Right lung (tissue), 10 donors: ENCODE data around the gene RPAP3. TPM values are rescaled to one million over a fixed set of nuclear protein-coding genes. Genes with fewer than 3 reads are reported as not detected.

ENCODE experiments used
- DNase-seq, 2 donors: peaks; one replicate each; pipeline ENCODE4 v3.0.0-alpha.2; 2013
- long read RNA-seq, 8 donors: transcript quantifications; one replicate each; lab custom pipeline, GENCODE V29; 2026
- polyA plus RNA-seq, 5 donors: library from polyadenylated mRNA; unstranded; fragments of 120-200 nt; gene quantifications; one replicate each; pipeline versions ENCODE4 v1.2.1 to v1.2.3, GENCODE V29; 2013; ENCODE audit warnings: inconsistent platforms in 1 of 5, low replicate concordance in 1 of 5; ENCODE audit not compliant: insufficient read length in 5 of 5, insufficient read depth in 1 of 5

Gene RPAP3, protein sequence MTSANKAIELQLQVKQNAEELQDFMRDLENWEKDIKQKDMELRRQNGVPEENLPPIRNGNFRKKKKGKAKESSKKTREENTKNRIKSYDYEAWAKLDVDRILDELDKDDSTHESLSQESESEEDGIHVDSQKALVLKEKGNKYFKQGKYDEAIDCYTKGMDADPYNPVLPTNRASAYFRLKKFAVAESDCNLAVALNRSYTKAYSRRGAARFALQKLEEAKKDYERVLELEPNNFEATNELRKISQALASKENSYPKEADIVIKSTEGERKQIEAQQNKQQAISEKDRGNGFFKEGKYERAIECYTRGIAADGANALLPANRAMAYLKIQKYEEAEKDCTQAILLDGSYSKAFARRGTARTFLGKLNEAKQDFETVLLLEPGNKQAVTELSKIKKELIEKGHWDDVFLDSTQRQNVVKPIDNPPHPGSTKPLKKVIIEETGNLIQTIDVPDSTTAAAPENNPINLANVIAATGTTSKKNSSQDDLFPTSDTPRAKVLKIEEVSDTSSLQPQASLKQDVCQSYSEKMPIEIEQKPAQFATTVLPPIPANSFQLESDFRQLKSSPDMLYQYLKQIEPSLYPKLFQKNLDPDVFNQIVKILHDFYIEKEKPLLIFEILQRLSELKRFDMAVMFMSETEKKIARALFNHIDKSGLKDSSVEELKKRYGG
- polyA plus RNA-seq = 10 to 100 TPM; 27.3 to 42.0 (median 37.0) TPM
- long read RNA-seq, donor 1, full-length matches to known transcripts = 9 of 9 reads
- long read RNA-seq, donor 1, partial matches to known transcripts = 0 of 9 reads
- long read RNA-seq, donor 1, other reads (novel, unspliced or antisense) = 0 of 9 reads
- long read RNA-seq, donor 2, full-length matches to known transcripts = 4 of 4 reads
- long read RNA-seq, donor 2, partial matches to known transcripts = 0 of 4 reads
- long read RNA-seq, donor 2, other reads (novel, unspliced or antisense) = 0 of 4 reads
- long read RNA-seq, donor 3, full-length matches to known transcripts = 6 of 6 reads
- long read RNA-seq, donor 3, partial matches to known transcripts = 0 of 6 reads
- long read RNA-seq, donor 3, other reads (novel, unspliced or antisense) = 0 of 6 reads
- long read RNA-seq, donor 4, full-length matches to known transcripts = 2 of 2 reads
- long read RNA-seq, donor 4, partial matches to known transcripts = 0 of 2 reads
- long read RNA-seq, donor 4, other reads (novel, unspliced or antisense) = 0 of 2 reads
- long read RNA-seq, donor 5, full-length matches to known transcripts = 7 of 7 reads
- long read RNA-seq, donor 5, partial matches to known transcripts = 0 of 7 reads
- long read RNA-seq, donor 5, other reads (novel, unspliced or antisense) = 0 of 7 reads
- long read RNA-seq, donor 6, full-length matches to known transcripts = 8 of 8 reads
- long read RNA-seq, donor 6, partial matches to known transcripts = 0 of 8 reads
- long read RNA-seq, donor 6, other reads (novel, unspliced or antisense) = 0 of 8 reads
- long read RNA-seq, donor 7, full-length matches to known transcripts = 6 of 6 reads
- long read RNA-seq, donor 7, partial matches to known transcripts = 0 of 6 reads
- long read RNA-seq, donor 7, other reads (novel, unspliced or antisense) = 0 of 6 reads
- long read RNA-seq, donor 8, partial matches to known transcripts = 0 of 2 reads
- long read RNA-seq, donor 8, other reads (novel, unspliced or antisense) = 0 of 2 reads

DNA sequence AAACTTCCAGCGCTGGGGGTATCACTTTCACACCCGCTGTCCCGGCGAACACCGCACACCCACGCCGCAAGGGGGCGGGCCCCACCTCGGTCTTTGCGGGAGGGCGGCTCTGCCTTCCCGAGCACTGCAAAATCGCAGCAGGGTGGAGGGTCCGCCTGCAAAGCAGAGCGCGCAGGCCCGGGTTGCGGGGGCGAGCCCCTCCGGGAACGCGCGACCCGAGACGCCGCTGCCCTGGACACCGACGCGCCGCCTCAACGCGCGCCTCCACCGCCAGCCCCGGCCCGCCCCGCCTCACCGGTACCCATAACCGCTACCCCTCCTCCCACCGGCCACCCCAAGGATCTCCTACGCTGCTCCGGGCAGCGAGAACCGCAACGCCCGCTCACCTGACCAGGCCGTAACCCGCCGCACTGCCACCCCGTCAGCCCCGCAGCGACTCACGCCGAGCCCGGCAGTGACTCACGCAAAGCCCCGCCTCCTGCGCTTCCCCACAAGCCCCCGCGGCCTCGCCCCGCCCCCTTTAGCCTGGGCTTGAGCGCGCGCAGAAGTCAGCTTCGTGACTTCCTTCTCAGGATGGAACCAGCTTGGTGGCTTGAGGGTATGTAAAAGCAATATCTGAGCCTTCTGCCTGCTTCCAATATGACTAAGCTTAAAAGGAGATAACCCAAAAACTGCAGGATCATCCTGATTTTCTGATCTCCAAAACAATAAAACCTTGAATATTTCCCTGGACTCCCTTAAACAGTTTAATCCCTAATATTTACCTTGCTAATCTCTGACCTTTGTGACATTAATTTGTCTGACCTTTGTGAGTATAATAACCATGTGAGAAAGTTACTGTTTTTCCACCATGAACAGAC lies at the start of gene RPAP3:
Gene RPAP3, minus strand, starts transcription at position 465 of the 860 bp plus-strand sequence. CDS start 3,190 bp downstream, outside the sequence.
- peak; percentile 94 to 95 for DNase-seq

DNA sequence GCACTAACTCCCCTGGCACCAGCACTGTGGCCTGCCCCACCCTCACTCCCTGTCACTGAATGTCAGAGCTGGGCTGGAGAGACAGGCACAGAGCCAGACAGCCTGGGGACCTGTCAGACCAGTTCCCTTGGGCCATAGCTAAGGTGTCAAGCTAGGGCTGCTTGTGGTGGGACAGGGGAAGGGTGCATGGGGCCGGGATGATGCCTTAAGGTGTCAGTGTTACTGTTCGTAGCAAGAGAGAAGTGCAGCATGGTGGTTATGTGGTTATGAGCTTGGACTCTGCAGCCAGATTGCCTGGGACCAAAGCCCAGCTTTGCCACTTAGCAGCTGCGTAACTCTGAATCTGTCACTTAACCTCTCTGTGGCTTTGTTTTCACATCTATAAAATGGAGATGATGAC lies 49.1 kb upstream of the RPAP3 start:
- peak in 1 of 2 donors; percentile 45 for DNase-seq

DNA sequence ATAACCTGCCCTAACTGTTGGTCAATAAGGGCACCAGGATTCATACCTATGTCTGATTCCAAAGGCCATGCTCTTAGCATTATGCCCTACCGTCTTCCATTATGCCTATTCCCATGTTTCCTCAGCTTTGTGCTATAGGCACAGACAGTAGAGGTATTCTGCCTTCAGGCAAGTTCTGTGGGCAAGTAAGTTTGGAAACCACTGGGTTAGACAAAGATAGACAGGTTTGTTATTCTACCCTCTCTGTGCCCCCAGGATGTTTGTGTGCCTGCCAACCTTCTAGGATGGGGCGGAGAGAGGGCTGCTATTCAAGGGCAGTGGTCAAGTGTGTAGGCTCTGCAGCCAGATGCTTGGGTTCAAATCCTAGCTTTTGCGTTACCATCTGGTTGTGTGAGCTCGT lies 48.3 kb upstream of the RPAP3 start:
- DNase-seq = no peak

DNA sequence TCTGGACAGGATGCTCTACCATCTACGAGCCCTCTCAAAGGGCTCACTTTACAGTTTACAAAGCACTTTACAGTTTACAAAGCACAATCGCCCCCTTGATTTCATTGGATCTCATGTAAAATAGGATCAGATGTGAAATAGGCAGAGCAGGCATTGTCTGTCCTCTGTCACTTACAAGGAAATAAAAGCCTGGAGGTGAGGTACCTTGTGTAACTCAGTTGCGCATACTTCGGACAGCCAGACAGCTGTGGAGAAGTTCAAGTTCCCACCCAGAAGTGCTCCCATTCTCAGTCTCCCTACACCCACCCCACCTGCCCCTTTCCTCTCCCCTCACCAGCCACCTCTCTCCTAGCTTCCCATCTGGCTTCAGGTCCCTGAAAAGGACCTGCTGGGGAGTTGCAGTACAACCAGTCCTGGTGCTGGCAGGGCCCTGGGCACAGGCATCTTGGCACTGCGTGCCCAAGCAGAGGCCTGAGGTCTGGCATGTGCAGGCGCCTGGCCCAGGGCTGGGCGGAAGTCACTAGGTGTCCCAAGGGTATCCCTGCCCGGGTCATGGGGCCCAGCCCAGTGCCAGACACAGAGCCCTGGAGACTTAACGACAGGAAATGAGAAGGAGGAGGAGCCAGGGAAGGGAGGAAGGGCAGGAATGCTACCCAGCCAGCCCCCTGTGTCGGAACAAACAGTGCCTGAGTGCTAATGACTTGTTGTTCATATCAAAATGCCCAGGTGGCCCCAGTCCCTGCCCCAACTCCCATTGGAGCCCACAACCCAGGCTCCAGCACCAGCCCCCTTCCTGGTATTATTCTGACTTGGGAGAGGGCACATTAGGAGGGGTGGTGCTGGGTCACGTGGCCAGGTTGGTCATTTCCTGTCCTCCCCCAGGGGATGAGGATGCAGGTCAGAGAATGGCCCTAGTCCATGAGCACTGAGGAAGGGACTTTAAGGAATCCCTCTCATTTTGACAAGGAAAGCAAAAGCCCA lies 47.5 kb upstream of the RPAP3 start:
- peak in 1 of 2 donors; percentile 35 for DNase-seq

DNA sequence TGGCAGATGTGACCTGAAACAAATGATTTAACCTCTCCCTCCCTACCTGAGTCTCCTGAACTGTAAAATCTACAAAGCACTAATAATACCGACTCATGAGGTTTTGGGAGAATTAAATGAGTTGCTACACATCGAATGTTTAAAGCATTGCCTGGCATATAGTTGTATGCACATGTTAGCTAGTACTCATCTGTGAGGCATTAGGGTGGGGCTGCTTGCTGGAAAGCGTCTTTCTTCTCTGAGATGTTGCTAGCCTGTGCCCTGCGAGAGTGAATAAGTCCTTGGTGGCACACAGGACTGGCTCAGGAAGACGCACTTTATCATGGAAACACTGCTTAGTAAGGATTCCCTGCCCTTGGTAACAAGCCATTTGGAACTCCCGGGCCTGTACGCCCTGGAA lies 46.7 kb upstream of the RPAP3 start:
- DNase-seq = no peak

DNA sequence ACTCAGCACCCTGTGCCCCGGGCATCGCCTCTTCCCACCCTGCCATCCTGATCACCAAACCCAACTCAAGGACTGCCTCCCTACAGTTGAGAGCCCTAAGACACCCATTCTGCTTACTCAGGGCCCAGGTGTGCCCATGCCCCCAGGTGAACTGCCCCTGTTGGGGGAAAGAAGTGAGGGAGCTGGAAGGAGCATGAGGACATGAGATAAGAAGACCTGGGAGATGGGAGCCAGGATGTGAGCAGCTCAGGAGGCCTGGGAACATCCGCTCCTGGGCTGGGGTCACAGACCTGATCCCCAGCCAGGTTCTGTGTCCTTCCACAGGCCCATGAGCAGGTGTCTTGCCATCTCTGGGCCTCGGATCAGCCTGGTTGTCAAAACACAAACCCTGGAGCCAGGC lies 46.3 kb upstream of the RPAP3 start:
- no peak for DNase-seq

DNA sequence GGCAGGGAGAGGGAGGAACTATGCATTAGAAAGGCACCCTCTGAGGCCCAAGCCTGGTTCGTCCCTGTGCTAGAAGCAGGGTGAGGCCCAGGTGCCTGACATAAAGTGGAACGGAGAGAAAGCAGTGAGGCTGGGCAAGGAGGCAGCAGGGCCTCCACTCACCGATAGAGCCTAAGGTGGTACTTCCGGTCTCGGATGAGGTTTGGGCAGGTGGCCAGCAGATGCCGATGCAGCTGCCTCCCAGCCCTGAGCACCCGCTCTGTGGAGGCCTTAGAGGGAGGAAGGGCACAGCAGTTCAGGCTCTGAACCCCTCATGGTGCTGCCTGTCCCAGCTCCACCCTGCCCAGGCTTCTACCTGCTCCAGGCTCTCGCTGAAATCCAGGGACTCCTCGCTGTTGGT lies 45.7 kb upstream of the RPAP3 start:
- no peak for DNase-seq

DNA sequence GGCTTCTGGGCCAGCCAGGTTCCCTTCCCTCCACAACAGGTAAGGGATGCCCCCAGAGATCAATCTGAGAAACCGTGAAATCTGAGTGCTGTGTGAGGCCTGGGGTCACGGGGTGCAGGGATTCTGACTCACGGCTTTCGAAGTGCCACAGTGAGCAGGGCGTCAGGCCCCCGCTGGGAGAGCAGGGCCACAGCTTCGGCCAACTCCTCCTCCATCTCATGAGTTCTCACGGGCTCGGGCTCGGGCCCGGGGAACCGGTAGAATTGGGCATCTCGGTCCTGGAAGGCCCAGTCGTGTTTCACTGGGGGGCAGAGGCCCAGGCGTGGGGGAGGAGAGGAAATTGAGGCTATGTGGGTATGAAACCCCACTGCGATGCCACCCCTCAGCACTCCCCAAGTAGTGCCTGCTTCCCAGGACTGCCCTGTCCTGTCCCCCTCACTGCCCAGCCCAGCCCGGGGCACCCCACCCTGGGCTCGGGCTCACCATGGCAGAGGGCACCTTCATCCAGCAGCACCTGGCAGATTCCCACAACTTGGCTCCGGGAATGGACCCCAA lies 45.2 kb upstream of the RPAP3 start:
- DNase-seq = no peak

DNA sequence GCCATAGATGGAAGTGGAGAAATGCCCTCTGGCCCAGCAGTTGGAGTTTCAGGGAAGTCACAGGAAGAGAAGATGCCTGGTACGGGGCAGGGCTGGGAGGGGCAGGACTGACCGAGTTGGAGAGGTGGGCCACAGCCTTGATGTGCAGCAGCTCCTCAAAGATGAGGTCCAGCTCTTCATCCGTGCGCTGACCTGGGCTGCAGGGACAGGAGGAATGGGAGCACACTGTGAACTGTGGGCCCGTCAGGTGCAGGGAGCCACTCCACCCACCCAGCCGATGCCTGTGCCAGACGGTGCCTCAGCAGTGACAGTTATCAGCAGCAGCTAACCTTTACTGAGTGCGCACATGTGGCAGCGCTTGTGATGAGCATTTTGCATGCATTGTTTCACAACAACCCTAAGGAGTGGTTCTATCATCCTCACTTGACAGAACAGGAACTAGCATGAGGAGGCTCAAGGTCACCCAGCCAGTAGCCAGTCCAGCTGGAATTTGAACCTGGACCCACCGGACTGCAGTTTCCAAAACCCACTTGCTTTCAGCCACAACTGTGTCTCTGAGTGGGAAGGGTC lies 44.5 kb upstream of the RPAP3 start:
- no peak for DNase-seq

DNA sequence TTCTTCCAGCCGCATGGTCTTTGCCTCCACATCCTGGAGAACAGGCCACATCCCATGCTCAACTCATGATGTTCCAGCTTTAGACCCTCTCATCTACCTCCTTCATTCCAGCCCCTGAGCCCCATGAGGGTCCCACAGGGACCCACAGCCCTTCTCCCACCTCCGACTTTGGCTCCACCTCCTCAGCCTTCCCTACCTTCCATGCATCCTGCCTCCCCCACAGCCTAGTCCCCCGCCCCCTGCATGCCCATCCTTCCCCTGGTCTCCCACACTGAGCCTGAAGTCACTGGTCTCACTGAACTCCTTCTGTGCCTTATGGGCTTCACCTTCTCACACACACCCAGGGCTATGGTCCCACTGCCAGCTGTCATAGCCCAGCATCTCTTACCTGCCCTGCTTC lies 43.1 kb upstream of the RPAP3 start:
- no peak for DNase-seq

DNA sequence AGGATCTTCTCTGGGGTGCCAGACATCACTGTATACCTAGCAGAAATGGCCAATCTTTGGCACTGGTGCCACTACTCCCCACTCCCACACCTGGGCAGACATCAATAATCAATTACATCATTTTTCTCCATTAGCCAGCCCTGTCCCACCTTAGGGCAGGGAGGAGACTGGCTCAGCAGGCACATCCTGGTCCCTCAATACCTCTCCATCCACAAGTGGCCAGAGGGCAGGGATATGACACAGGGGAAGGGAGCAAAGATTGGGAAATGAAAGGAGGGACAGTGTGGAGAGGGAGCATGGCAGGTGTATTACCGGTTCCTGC lies 42.6 kb upstream of the RPAP3 start:
- DNase-seq = no peak

DNA sequence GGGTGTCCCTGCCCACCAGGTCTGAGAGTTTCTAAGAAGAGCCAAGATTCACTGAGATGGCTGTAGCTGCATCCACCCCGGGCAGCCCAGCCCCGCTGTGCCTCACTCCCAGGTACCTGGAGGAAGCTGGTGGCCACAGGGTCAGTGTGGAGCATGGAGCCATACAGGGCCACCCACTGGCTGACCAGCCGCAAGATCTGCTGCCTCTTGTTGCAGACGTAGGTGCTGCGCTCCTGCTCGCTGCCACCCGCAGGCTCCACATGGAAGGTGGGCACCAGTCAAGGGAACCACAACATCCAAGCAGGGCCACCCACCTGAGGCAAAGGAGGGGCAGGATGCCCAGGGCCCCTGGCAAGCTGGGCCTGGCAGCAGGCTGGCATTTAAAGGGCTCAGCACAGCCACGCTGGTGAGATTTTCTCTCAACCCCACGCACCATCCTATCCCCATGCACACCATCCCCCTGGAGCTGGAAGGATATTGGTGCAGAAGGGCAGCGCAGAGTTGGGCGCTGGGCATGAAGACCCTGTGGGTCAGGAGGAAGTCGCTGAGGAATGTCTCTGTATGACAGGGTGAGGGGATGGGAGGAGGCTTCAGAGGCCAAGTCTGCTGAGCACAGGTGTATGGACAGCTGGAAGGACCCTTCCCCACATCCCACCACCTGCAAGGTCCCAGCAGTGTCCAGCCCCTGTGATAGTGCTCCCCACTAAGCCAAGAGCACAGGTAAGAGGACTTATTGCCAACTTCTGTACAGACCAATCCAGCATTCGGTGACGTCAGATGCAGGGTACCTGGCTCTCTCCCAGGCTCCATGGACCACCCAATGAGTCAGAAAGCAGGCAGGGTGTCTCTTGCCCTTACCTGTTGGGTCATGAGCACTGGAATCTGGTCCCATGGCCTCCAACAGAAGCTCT lies 42.0 kb upstream of the RPAP3 start:
- DNase-seq = no peak

DNA sequence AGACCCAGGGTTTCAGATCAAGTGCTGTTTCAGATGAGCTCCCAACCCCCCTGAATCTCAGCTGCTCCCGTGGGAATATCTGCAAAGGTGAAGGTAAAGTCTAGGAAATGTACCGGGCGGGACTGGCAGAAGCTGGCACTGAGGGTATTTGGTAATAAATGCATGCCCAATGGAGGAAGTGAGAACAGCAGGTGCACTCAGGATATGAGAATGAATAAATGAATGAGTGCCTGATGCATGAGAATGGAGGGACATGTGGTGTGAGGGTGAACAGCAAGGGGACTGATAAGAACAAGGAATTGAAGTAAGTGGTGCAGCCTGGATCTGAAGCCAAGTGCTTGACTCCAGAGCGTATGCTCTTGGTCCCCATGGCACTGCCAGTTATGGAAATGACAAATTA lies 41.3 kb upstream of the RPAP3 start:
- DNase-seq = no peak

DNA sequence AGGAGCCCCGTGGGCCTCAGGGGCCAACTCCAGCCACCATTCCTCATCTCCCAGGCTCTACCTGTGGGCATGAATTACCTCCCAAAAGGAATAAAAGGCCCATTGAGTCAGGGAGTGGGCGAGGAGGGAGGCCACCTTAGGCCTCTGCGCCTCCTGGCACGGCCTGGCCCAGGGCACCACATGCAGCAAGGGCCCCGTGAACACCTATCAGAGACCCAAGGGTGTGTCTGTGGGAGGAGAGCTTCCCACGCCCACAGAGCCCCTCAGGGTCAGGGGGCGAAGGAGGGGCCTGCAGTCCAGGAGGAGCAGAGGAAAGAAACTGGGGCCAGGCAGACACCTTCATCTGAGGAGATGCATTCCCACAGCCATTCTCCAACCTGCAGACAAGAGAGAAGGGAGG lies 40.7 kb upstream of the RPAP3 start:
- no peak for DNase-seq

DNA sequence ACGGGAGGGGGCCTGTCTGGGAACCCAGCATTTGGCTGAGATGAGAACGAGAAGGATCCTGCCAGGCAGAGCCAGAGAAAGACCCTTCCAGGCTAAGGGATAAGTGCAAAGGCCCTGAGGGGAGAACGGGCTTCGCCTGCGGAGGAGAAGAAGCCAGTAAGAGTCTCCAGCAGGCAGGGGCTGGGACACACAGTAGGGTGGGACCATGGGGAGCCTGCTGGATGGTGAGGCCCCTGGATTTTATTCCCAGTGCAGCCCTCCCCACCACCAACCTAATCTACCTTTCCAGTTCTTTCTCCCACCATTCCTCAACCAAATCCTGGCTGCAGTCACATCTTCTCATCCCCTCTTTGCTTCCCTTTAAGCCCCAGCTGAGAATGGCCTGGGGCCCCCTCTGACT lies 40.2 kb upstream of the RPAP3 start:
- DNase-seq = no peak

DNA sequence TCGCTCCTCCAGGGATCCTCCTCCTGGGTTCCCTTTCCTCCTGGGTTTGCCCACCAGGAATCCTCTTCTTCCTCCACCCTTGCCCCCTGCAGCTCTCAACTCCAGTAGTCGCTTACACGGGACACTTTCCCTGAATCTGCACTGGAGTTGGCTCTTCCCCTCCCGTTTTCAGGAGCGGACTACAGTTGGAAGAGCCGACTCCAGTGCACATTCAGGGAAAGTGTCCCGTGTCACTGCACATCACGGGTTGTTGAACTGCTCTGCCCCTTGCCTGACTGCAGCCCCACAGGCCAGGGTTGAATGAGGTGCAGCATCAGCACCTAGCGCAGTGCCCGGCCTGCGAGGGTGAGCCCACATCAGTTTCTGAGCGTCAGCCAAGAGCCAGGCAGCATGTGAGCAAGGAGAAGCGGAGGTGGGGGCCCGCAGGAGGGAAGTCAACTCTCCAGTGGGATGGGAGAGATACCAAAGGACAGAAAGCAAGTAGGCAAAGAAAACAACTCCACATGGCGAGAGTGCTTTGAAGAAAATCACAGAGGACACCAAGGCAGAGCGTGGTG lies 39.7 kb upstream of the RPAP3 start:
- no peak for DNase-seq
